ENCODE data around the gene THTPA. TPM values are rescaled to one million over a fixed set of nuclear protein-coding genes. Genes with fewer than 3 reads are reported as not detected.
"Not testable (repeated sequence)": the region's sequence is repeated elsewhere in the genome, so short reads cannot be mapped to it uniquely, and the experiment has no call there.

THTPA gene
- total and polyA plus RNA-seq, 2 donors (not counting 1 experiment from before 2014, with no cell fraction given) = 7.8 to 24.1 TPM

DNA sequence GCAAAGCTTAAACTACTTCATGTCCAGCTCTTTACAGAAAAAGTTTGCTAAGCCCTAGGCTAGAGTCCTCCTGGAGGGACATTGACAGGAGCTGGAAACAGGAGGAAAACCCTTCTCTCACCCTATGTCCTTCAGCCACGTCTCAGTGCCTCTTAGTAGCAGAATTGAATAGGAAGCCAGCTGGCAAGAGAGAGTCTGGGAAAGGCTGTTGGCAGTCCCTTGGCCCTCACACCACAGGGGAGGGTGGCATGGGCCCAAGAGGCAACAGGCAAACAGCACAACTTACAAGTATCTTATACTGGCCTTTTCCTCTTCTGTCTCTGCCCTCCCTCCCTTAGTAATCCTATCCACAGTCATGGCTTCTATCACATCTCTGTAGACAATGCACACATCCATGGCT is 52.4 kb downstream of the THTPA start:
- TF ChIP-seq, protein P1, sequence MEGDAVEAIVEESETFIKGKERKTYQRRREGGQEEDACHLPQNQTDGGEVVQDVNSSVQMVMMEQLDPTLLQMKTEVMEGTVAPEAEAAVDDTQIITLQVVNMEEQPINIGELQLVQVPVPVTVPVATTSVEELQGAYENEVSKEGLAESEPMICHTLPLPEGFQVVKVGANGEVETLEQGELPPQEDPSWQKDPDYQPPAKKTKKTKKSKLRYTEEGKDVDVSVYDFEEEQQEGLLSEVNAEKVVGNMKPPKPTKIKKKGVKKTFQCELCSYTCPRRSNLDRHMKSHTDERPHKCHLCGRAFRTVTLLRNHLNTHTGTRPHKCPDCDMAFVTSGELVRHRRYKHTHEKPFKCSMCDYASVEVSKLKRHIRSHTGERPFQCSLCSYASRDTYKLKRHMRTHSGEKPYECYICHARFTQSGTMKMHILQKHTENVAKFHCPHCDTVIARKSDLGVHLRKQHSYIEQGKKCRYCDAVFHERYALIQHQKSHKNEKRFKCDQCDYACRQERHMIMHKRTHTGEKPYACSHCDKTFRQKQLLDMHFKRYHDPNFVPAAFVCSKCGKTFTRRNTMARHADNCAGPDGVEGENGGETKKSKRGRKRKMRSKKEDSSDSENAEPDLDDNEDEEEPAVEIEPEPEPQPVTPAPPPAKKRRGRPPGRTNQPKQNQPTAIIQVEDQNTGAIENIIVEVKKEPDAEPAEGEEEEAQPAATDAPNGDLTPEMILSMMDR (conservative IDR thresholded peaks at IDR 0.05 in 1 of 2, IDR thresholded peaks at IDR 0.05 in 1 of 2; ENCODE audit: low read depth in 1 of 2, low read length in 2 of 2) = no peak
- no peak for TF ChIP-seq EZH2 (IDR thresholded peaks at IDR 0.05; ENCODE audit: low read length, missing control alignments)
- H3K36me3 ChIP-seq (ENCODE audit: control insufficient read depth, insufficient read depth, low read length) = no peaks in the 10 kb centered on the region
- H2AFZ ChIP-seq (ENCODE audit: low read length) = no peak overlapping the region
- H3K27me3 ChIP-seq (ENCODE audit: control insufficient read depth, insufficient read depth, low read length) = no peaks in the 10 kb centered on the region
- no peaks in the 10 kb centered on the region for H3K79me2 ChIP-seq (ENCODE audit: control insufficient read depth, insufficient read depth, low read length)
- H3K9ac ChIP-seq (ENCODE audit: insufficient read depth, low read length) = no peak overlapping the region
- no peak for DNase-seq (ENCODE audit: low read depth in 2 of 2)
- H3K27ac ChIP-seq (ENCODE audit: insufficient read depth, low read length) = no peak overlapping the region
- H3K4me1 ChIP-seq (ENCODE audit: control insufficient read depth, extremely low read depth, insufficient read depth, low read length) = no peaks in the 10 kb centered on the region
- no peak overlapping the region for H3K4me3 ChIP-seq (replicated peaks in 1 of 4; ENCODE audit: control extremely low read depth in 1 of 4, insufficient read depth in 1 of 4, low read depth in 3 of 4, low read length in 4 of 4)
- H4K20me1 ChIP-seq (ENCODE audit: control insufficient read depth, extremely low read depth, insufficient read depth, low read length) = no peaks in the 10 kb centered on the region
- H3K9me3 ChIP-seq (ENCODE audit: control insufficient read depth, insufficient read depth, low read depth, low read length) = no peaks in the 10 kb centered on the region
- H3K4me2 ChIP-seq (ENCODE audit: extremely low read depth, insufficient read depth, low read length) = no peak overlapping the region

DNA sequence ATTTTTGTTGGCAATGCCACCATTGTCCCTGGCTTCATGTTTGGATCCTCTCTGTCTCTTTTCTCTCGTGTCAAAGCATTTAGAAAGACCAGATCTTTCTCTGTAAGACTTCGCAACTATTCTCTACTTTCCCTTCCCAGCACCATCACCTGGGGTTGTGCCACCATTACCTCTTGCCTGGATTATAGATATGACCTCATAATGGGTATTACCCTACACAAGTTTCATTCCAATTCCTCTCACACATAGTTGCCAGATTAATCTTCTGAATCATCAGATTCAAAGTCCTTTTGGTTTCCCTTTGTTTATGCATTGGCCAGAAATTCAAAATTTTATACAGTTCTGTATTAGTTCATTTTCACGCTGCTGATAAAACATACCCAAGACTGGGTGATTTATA is 52.9 kb downstream of the THTPA start:
- Histone ChIP-seq H3K4me2 (ENCODE audit: extremely low read depth, insufficient read depth, low read length) (no peak overlapping the region), H3K36me3 (ENCODE audit: control insufficient read depth, insufficient read depth, low read length) (no peaks in the 10 kb centered on the region)

DNA sequence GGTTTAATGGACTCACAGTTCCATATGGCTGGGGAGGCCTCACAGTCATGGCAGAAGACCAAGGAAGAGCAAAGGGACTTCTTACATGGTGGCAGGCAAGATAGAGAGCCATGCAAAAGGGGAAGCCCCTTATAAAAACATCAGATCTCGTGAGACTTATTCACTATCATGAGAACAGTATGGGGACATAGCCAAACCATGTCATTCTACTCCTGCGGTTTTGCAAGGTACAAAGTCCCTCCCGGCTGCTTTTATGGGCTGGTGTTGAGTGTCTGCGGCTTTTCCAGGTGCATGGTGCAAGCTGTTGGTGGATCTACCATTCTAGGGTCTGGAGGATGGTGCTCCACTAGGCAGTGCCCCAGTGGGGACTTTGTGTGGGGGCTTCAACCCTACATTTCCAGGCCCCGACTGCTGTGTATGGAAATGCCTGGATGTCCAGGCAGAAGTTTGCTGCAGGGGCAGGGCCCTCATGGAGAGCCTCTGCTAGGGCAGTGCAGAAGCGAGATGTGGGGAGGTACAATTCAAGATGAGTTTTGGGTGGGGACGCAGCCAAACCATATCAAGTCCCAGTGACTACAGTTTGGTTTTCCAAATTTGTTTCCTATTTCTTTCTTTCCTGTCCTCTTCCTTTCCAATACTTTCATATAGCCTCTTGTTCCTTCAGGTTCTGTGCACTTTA is 53.5 kb downstream of the THTPA start:
- H3K36me3 ChIP-seq (ENCODE audit: control insufficient read depth, insufficient read depth, low read length); H3K27me3 ChIP-seq (ENCODE audit: control insufficient read depth, insufficient read depth, low read length); H3K79me2 ChIP-seq (ENCODE audit: control insufficient read depth, insufficient read depth, low read length); H3K4me3 ChIP-seq (replicated peaks in 1 of 4; ENCODE audit: control extremely low read depth in 1 of 4, insufficient read depth in 1 of 4, low read depth in 3 of 4, low read length in 4 of 4); H4K20me1 ChIP-seq (ENCODE audit: control insufficient read depth, extremely low read depth, insufficient read depth, low read length); H2AFZ ChIP-seq (ENCODE audit: low read length); H3K9ac ChIP-seq (ENCODE audit: insufficient read depth, low read length); H3K4me1 ChIP-seq (ENCODE audit: control insufficient read depth, extremely low read depth, insufficient read depth, low read length); H3K4me2 ChIP-seq (ENCODE audit: extremely low read depth, insufficient read depth, low read length); H3K27ac ChIP-seq (ENCODE audit: insufficient read depth, low read length); H3K9me3 ChIP-seq (ENCODE audit: control insufficient read depth, insufficient read depth, low read depth, low read length); DNase-seq (ENCODE audit: low read depth in 2 of 2): not testable (repeated sequence)

More for the DNA sequence above, 52.9 kb downstream of the THTPA start:
- H3K9me3 ChIP-seq (ENCODE audit: control insufficient read depth, insufficient read depth, low read depth, low read length) = no peaks in the 10 kb centered on the region
- H3K27ac ChIP-seq (ENCODE audit: insufficient read depth, low read length) = no peak overlapping the region
- no peaks in the 10 kb centered on the region for H3K79me2 ChIP-seq (ENCODE audit: control insufficient read depth, insufficient read depth, low read length)
- no peak overlapping the region for H3K4me3 ChIP-seq (replicated peaks in 1 of 4; ENCODE audit: control extremely low read depth in 1 of 4, insufficient read depth in 1 of 4, low read depth in 3 of 4, low read length in 4 of 4)
- TF ChIP-seq, protein P1 (conservative IDR thresholded peaks at IDR 0.05 in 1 of 2, IDR thresholded peaks at IDR 0.05 in 1 of 2; ENCODE audit: low read depth in 1 of 2, low read length in 2 of 2) = no peak
- no peak for TF ChIP-seq EZH2 (IDR thresholded peaks at IDR 0.05; ENCODE audit: low read length, missing control alignments)
- H3K4me1 ChIP-seq (ENCODE audit: control insufficient read depth, extremely low read depth, insufficient read depth, low read length) = no peaks in the 10 kb centered on the region
- H4K20me1 ChIP-seq (ENCODE audit: control insufficient read depth, extremely low read depth, insufficient read depth, low read length) = no peaks in the 10 kb centered on the region
- H2AFZ ChIP-seq (ENCODE audit: low read length) = no peak overlapping the region
- H3K9ac ChIP-seq (ENCODE audit: insufficient read depth, low read length) = no peak overlapping the region
- no peaks in the 10 kb centered on the region for H3K27me3 ChIP-seq (ENCODE audit: control insufficient read depth, insufficient read depth, low read length)
- no peak for DNase-seq (ENCODE audit: low read depth in 2 of 2)

Other genes with a start within 250 kb of the THTPA start
- gene BCL2L2, start 249.4 kb upstream of the THTPA start, total RNA-seq = 17.2 and 25.4 TPM in 2 replicates
- gene BCL2L2, start 249.4 kb upstream of the THTPA start, polyA plus RNA-seq = 18.0 and 24.7 TPM in 2 replicates
- gene PABPN1, start 234.8 kb upstream of the THTPA start, total RNA-seq = 59.1 and 73.2 TPM in 2 replicates
- 152 and 158 TPM in 2 replicates for gene PABPN1, start 234.8 kb upstream of the THTPA start, polyA plus RNA-seq
- 16.4 and 23.1 TPM in 2 replicates for gene SLC22A17, start 203.4 kb upstream of the THTPA start, total RNA-seq
- gene SLC22A17, start 203.4 kb upstream of the THTPA start, polyA plus RNA-seq = 3.9 and 7.9 TPM in 2 replicates
- gene EFS, start 191.1 kb upstream of the THTPA start, total RNA-seq = 8.5 and 12.2 TPM in 2 replicates
- gene EFS, start 191.1 kb upstream of the THTPA start, polyA plus RNA-seq = 2.0 and 2.3 TPM in 2 replicates
- not detected in 2 replicates for gene IL25, start 183.5 kb upstream of the THTPA start, total RNA-seq
- gene IL25, start 183.5 kb upstream of the THTPA start, polyA plus RNA-seq = not detected in 2 replicates
- gene CMTM5, start 179.2 kb upstream of the THTPA start, total RNA-seq = 0.33 and 0.77 TPM in 2 replicates
- 0.08 TPM in 1 of 2 replicates, not detected in the other for gene CMTM5, start 179.2 kb upstream of the THTPA start, polyA plus RNA-seq
- gene MYH6, start 148.0 kb upstream of the THTPA start, total RNA-seq = not detected in 2 replicates
- not detected in 2 replicates for gene MYH6, start 148.0 kb upstream of the THTPA start, polyA plus RNA-seq
- not detected in 2 replicates for gene MYH7, start 120.6 kb upstream of the THTPA start, total RNA-seq
- not detected in 2 replicates for gene MYH7, start 120.6 kb upstream of the THTPA start, polyA plus RNA-seq
- gene NGDN, start 86.6 kb upstream of the THTPA start, total RNA-seq = 46.9 and 51.9 TPM in 2 replicates
- 39.5 and 47.7 TPM in 2 replicates for gene NGDN, start 86.6 kb upstream of the THTPA start, polyA plus RNA-seq
- 0.26 and 0.33 TPM in 2 replicates for gene ZFHX2, start 4.5 kb upstream of the THTPA start, total RNA-seq
- gene ZFHX2, start 4.5 kb upstream of the THTPA start, polyA plus RNA-seq = 0.11 TPM in 1 of 2 replicates, not detected in the other
- gene AP1G2, start 11.5 kb downstream of the THTPA start, total RNA-seq = 5.6 and 9.2 TPM in 2 replicates
- gene AP1G2, start 11.5 kb downstream of the THTPA start, polyA plus RNA-seq = 3.6 and 7.9 TPM in 2 replicates
- gene JPH4, start 22.5 kb downstream of the THTPA start, total RNA-seq = not detected in 2 replicates
- not detected in 2 replicates for gene JPH4, start 22.5 kb downstream of the THTPA start, polyA plus RNA-seq
- not detected in 2 replicates for gene DHRS2, start 80.1 kb downstream of the THTPA start, total RNA-seq
- 0.02 and 0.08 TPM in 2 replicates for gene DHRS2, start 80.1 kb downstream of the THTPA start, polyA plus RNA-seq

All from fibroblast of lung (primary cell).